ENCODE data around the gene SFXN3. TPM values are rescaled to one million over a fixed set of nuclear protein-coding genes. Genes with fewer than 3 reads are reported as not detected.
A peak's percentile ranks its signal among the peaks of the same experiment; 100 is the strongest.

Gene SFXN3
- total RNA-seq, 4 donors from 2014 or later = 3.9 to 30.7 (median 9.4) TPM

DNA sequence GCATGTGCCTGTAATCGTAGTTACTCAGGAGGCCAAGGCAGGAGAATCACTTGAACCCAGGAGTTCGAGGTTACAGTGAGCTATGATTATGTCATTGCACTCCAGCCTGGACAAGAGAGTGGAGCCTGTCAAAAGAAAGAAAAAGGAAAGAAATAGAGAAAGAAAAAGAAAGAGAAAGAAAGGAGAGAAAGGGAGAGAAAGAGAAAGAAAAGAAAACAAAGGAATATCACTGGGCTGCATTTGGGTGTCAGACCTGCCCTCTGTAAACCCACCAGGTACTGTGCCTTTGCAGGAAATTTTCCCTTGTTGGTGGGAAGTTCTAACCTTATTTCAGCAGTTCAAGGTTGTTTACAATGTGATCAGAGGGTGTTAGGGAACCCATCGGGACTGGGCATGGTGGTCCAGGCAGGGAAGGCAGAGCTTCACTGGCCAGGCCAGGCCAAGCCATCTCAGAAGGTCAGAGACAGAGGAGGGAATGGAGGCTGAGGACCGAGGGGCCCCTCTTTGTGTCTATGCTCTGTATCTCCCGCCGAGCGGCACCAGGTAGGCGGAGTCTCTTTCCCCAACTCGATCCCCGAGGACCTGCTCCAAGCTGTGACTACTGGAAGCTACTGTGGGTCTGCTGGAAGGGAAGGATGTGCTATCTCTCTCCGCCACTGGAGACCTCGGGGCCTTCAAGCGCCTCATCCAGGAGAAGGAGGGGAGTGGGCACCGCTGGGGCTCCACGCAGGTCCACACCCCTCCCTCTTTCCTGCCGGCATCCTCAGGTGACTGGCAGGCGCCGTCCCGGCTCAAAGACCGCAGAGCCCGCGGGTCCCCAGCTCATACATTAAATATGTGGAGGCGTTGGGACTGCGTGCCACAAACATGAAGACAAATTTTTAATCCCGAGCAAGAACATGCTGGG lies 15.6 kb downstream of the SFXN3 start:
- no peak for TF ChIP-seq POLR2A (IDR thresholded peaks at IDR 0.05)
- TF ChIP-seq, protein P1, sequence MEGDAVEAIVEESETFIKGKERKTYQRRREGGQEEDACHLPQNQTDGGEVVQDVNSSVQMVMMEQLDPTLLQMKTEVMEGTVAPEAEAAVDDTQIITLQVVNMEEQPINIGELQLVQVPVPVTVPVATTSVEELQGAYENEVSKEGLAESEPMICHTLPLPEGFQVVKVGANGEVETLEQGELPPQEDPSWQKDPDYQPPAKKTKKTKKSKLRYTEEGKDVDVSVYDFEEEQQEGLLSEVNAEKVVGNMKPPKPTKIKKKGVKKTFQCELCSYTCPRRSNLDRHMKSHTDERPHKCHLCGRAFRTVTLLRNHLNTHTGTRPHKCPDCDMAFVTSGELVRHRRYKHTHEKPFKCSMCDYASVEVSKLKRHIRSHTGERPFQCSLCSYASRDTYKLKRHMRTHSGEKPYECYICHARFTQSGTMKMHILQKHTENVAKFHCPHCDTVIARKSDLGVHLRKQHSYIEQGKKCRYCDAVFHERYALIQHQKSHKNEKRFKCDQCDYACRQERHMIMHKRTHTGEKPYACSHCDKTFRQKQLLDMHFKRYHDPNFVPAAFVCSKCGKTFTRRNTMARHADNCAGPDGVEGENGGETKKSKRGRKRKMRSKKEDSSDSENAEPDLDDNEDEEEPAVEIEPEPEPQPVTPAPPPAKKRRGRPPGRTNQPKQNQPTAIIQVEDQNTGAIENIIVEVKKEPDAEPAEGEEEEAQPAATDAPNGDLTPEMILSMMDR (IDR thresholded peaks at IDR 0.05) = no peak
- H3K4me3 ChIP-seq = no peak overlapping the region
- intact Hi-C loops (cut with DNase I) = no loop called here
- no peaks in the 10 kb centered on the region for H3K36me3 ChIP-seq
- DNase-seq = no peak
- H3K27me3 ChIP-seq = peaks cover 0 to 63% (median 22%) of the 10 kb centered on the region in 4 donors
- H3K27ac ChIP-seq = no peak overlapping the region
- H3K4me1 ChIP-seq = peaks cover 19 to 56% (median 29%) of the 10 kb centered on the region in 3 donors
- no peaks in the 10 kb centered on the region for H3K9me3 ChIP-seq
- 36 to 53% methylated on average over 13 to 14 of the region's 25 CpGs for WGBS, 2 donors

DNA sequence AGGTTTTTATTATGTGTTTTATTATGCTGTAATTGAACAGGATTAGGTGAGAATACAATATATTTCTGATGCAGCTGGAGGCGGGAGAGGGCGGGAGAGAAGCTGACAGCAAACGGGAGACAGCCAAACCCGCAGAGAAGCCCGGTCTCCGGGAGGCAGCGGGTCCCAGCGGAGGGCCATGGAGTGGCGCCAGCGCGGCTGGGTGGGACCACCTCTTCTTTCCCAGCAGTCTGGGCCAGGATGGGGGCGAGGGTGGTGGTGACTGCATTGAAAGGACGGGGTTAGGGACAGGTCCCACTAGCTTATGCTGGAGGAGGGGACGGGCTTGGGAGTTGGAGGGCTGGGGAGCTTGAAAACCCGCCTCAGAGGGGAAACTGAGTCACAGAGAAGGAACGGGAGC lies 16.2 kb downstream of the SFXN3 start:
- WGBS, 2 donors = 36 to 44% methylated on average over 16 of the region's 16 CpGs

DNA sequence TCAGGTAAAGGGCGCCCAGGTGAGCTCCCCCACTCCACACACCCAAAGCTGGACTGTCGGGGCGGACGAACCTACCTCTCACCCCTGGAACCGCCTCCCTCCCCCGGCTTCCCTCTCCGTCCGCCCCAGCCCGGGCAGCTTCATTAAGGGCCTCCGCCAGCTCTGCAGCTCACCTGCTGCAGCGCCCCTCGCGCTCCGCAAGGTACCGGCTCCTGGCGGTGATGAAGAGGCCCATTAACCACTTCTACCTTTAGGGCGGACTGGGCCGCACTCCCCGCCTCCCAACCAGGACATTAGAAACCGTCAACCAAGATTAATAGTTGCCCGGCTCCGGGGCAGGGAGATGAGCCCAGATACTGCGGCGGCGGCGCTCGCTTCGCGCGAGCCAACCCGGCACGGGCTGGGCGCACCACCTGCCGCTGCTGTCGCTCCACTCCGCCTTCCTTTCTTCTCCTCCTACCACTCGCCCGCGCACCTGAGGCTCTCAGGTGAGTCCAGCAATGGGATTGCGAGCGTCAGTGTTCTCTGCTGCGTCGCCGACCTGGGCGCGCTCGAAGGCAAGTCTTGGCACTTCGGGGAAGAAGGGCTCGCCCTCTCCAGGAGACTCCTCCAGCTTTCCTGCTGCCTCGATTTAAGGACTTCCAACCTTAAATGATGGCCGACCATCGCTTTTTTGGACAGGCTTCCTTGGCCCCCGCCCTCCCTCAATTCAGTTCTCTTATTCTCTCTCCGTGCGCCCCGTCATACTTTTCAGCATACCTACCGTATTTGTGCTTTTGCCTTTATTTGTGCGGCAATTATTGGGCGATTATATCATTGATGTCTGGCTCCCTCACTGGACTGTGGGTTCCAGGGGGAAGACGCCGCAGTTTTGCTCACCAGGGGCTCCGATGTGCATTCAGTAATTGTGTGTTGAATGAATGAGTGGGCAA lies 17.2 kb downstream of the SFXN3 start:
- 14 to 20% methylated on average over 32 to 36 of the region's 62 CpGs for WGBS, 2 donors
- intact Hi-C loops (cut with DNase I) = no loop called here
- DNase-seq = no peak
- H3K9me3 ChIP-seq = no peaks in the 10 kb centered on the region
- no peak overlapping the region for H3K27ac ChIP-seq
- H3K27me3 ChIP-seq = peaks cover 0 to 66% (median 22%) of the 10 kb centered on the region in 4 donors
- TF ChIP-seq, protein P1 (IDR thresholded peaks at IDR 0.05) = peak in 2 of 6 experiments; percentile 3 to 6
- TF ChIP-seq POLR2A (IDR thresholded peaks at IDR 0.05) = no peak
- peaks cover 9 to 57% (median 17%) of the 10 kb centered on the region in 3 donors for H3K4me1 ChIP-seq
- H3K4me3 ChIP-seq = peak overlapping the region in 2 of 4 donors; percentile 16 to 32
- no peaks in the 10 kb centered on the region for H3K36me3 ChIP-seq

More for the DNA sequence above, 16.2 kb downstream of the SFXN3 start:
- intact Hi-C loops (cut with DNase I) = no loop called here
- peaks cover 14 to 56% (median 22%) of the 10 kb centered on the region in 3 donors for H3K4me1 ChIP-seq
- no peaks in the 10 kb centered on the region for H3K9me3 ChIP-seq
- H3K27ac ChIP-seq = no peak overlapping the region
- H3K4me3 ChIP-seq = no peak overlapping the region
- TF ChIP-seq POLR2A (IDR thresholded peaks at IDR 0.05) = no peak
- TF ChIP-seq, protein P1 (IDR thresholded peaks at IDR 0.05) = no peak
- peaks cover 0 to 66% (median 22%) of the 10 kb centered on the region in 4 donors for H3K27me3 ChIP-seq
- no peaks in the 10 kb centered on the region for H3K36me3 ChIP-seq
- no peak for DNase-seq

DNA sequence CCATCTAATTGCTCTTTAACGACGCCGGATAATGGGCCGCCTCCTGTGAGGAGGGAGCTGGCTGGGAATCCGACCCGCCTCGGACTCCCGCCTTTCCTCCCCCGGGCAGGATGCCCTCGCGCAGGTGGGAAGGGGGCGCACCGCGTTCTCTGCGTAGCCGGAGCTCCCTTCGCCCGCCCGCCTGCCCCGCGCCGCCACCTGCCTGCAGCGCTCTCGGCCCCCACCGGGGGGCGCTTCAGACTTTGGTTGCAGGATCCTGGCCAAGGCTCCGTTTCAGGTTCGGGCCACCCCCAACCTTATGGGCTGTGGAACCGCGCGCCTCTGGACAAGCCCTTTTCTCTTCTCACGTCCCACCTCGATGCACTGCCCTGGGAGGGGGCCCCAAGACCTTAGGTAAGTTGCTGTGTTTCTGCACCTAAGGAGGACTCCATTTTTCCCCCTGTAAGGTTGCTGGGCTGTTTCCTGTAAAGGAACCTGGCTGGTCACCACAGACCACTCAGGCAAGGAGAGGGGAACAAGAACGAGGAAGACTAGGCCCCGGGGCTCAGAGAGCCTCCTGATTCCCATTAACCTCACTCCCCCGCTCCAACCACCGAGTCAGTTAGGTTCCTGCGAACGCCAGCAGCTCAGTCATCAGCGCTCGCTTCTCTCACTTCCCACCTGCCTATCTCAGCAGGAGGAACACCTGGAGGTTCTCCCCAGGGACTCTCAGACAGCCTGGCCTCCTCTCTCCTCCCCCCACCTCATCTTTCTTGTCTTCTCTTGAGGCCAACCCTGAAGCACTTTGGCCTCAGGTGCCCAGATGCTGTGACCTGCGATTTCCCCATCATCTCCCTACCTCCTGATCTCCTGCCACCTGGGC lies 19.4 kb downstream of the SFXN3 start:
- intact Hi-C loops (cut with DNase I) = no loop called here
- H3K36me3 ChIP-seq = no peaks in the 10 kb centered on the region
- H3K9me3 ChIP-seq = no peaks in the 10 kb centered on the region
- peaks cover 9 to 51% (median 15%) of the 10 kb centered on the region in 3 donors for H3K4me1 ChIP-seq
- WGBS, 2 donors = 48 to 69% methylated on average over 8 of the region's 42 CpGs
- H3K4me3 ChIP-seq = peak overlapping the region in 2 of 4 donors; percentile 16 to 50
- DNase-seq = no peak
- TF ChIP-seq, protein P1 (IDR thresholded peaks at IDR 0.05) = peak; percentile 77 to 84 (median 83)
- TF ChIP-seq POLR2A (IDR thresholded peaks at IDR 0.05) = no peak
- H3K27ac ChIP-seq = no peak overlapping the region
- H3K27me3 ChIP-seq = peaks cover 0 to 62% (median 22%) of the 10 kb centered on the region in 4 donors

Data from esophagus squamous epithelium (tissue), 5 donors.